LNCAP (cell line): Measurements from ENCODE around the gene SPR.

ENCODE experiments used
- TF ChIP-seq, protein P1 (sequence below): fragments of 450-650 bp; IDR thresholded peaks from 2 replicates; pipeline ENCODE4 v1.5.1; 2017; ENCODE audit warnings: mild to moderate bottlenecking

Gene SPR

DNA sequence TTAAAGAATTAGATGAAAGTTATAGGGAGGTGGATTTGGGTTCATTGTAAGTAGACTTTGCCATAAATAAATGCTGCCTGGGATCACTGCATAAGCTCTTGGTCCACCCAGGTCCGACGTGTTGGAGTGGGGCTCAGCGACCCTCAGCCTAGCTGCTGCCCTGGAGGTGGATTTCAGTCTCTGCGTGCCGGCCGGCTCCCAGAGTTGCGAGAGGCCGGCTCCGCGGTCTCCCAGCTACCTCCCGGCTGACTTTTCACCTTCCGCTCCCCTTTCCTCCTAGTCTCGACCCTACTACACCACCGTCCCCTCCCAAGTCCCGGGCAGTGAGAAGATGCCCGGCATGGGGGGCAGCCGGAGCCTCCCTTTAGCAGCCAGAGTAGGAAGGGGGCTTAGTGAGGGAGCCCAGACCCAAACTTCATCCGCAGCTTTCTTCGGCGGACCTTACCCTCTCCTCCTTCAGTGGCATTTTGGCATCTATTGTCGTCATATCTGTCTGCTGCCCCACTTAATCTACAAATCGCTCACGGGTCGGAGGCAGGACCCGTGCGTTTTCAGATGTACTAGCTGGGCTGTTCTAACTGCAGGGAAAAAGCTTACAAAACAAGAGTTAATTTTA lies 38.2 kb downstream of the SPR start:
- TF ChIP-seq, protein P1, sequence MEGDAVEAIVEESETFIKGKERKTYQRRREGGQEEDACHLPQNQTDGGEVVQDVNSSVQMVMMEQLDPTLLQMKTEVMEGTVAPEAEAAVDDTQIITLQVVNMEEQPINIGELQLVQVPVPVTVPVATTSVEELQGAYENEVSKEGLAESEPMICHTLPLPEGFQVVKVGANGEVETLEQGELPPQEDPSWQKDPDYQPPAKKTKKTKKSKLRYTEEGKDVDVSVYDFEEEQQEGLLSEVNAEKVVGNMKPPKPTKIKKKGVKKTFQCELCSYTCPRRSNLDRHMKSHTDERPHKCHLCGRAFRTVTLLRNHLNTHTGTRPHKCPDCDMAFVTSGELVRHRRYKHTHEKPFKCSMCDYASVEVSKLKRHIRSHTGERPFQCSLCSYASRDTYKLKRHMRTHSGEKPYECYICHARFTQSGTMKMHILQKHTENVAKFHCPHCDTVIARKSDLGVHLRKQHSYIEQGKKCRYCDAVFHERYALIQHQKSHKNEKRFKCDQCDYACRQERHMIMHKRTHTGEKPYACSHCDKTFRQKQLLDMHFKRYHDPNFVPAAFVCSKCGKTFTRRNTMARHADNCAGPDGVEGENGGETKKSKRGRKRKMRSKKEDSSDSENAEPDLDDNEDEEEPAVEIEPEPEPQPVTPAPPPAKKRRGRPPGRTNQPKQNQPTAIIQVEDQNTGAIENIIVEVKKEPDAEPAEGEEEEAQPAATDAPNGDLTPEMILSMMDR: no peak

DNA sequence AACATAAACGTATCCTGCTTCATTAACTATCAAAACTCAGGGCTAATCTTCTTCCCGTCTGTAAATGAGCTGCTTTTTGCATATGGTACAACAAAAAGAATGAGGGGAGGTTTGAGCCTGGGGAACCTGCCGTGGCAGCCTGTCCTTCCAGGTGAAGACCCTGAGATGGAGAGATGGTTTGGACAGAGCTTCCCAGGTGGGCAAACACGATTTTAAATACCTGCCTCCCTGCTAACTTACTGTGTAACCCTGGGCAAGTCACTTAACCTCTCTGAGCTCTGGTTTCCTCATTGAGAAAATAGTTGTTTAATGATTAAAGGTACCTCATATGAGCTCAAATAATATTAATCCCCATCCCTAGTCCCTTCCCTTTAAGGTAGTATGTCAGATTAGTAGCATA lies 39.2 kb downstream of the SPR start:
- TF ChIP-seq, protein P1: no peak

DNA sequence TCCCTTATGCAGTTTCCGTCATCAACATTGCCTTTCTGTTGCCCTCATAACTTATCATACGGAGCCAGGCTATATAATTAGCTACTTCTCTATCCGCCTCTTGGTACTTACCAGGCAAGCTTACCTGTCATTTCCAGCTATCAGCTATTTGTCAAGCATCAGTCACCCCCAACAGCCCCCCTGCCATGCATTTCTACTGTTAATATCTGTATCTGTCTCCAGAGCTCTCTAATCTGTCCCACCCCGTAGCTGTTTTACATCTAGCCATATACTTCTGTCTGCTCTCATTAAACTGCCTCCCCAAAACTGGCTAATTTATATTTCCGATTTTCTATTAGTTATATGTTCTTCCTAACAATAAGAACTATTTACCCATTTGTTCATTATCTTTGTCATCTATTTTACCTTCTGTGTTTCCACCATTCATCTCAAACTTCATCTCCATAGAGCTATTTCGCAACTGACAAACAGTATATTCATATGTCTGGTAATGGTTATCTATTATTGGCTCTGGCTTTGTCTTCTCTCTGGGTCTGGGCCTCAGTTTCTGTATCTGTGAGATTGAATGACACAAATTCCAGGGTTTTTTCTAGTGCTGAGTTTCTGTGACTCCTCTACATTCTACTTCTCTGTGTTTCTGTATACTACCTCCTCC lies 39.7 kb downstream of the SPR start:
- TF ChIP-seq, protein P1: no peak

DNA sequence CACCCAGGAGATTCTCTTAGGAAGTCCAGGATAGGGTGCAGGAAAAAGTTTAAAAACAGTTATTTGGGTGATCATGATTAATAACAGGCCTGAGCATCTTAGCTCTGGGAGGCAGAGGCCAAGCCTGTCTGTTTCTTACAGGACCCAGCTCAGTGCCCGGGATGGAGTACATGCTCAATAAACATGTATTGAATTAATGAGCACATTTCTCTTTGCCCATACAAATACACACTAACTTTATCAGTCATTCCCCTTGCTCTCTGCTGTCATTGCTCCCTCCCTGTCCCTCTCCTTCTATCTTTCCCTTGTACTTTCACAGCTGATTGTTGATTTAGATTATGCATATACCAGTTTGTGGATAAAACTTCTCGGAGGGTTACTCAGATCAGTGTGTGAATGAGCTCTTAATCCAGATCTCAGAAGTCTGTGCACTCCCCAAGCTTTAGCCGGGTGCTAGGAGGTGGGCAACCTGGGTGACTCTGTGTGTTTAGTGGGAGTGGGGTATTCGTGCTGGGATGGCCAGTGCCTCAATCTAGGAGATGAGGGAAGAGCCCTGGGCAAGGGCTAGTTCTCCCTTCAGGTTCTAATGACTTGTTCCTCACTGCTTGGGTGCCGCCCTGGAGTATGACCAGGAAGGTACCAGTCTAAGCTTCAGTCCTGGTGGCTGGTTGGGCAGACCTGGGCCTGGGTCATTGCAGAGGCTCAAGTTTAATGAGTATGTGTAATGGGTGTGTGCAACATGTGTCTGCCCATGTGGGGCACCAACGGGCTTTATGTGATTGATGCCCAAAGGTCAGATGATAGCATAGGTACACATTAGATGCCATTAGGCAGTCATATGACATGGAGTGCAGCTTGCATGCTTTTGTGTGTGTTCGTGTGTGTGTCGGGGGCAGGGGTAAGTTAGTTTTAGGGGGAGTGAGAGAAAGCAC lies 40.7 kb downstream of the SPR start:
- TF ChIP-seq, protein P1: no peak

DNA sequence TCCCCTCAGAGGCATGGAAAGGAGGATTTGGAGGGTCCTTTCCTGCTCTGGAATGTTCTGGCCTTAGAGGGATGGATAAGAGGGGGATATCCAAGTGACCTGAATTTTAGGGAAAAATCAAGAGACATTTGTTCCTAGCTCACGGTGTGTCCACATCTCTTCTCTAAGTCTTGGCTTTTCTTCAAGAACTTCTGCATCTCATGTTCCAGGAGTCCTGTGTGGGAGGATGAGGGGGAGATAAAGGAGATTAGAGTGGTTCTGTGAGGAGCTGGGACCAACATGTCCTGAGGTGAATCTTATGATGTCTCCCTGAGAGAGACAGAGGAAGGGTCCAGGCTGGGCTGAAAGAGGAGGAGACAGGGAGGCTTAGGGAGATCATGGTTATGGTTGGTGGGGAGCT lies 41.8 kb downstream of the SPR start:
- TF ChIP-seq, protein P1: no peak

DNA sequence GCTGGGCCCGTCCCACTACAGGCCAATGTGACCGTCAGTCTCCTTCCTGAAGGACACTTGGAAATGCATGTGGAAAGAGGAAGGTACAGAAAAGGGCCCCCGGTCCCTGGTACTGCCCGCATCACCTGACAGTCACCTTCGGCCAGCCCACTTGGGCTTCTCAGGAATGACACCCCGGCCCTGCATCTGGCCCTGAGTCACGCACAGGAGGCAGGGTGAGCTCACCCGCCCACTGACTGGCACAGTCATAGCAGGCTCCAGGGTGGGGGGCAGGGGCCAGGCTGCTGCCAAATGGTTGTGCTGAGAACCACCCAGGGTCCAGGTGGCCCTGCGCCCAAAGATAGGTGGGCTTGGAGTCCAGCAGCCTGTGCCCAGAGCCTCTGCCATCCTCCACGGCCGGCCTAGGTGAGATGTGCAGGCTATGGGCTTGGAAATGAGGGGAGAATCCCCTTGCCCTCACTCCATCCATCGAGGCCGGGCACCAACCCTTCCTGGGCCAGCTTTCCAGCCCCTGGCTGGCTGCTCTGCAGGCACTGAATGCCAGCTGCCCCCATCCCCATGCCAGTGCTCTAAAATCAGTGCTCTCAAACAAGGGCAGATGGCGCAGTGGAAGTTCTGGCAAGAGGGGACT lies 44.2 kb downstream of the SPR start:
- TF ChIP-seq, protein P1: no peak

DNA sequence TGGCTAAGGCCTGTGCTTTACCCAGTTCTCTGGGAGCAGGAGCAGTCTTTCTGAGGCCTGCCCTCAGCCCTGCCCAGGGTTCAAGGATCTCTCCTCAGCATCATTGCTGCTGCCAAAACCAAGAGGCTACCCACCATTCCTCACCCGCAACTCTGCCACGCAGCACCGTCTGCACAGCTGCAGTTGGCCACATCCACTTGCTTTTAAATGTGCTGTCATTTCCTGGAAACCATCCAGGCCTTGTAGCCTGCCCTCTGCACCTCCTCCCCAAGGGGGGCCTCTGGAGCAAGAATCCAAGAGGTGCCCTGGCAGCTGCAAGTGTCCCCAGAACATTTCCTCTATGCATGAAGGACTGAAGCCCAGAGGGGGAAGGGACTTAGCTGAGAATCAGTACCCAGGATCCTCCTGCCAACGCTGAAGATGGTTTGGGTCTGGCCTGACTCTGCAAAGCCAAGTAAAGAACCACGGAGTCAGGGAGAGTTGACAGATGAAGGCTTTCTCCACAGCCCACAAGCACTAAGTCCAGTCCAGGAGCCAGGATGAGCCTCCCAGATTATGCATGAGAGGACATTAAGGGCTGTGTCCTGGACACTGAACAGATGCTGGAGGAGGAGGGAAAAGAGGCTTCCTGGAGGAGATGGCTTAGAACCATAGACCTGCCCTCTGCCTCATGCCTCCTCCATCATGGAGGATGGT lies 45.0 kb downstream of the SPR start:
- TF ChIP-seq, protein P1: no peak
